Brain microvascular endothelial cell (primary cell): Measurements from ENCODE around the gene EN1.
A peak's percentile ranks its signal among the peaks of the same experiment; 100 is the strongest.

ENCODE experiments used
- DNase-seq: peaks from one replicate; pipeline ENCODE4 v3.0.0-alpha.2; 2020
- H3K27ac ChIP-seq: fragments of 250-450 bp; sonication (Bioruptor Pico); 2 replicates; pipeline ENCODE4 v1.5.1; 2020; ENCODE audit warnings: mild to moderate bottlenecking, moderate library complexity
- H3K27me3 ChIP-seq: fragments of 250-450 bp; sonication (Bioruptor Pico); replicated peaks from 2 replicates; pipeline ENCODE4 v1.5.1; 2020; ENCODE audit warnings: mild to moderate bottlenecking
- H3K36me3 ChIP-seq: fragments of 250-450 bp; sonication (Bioruptor Pico); replicated peaks from 2 replicates; pipeline ENCODE4 v1.5.1; 2020; ENCODE audit warnings: mild to moderate bottlenecking
- H3K4me3 ChIP-seq: 2 replicates; pipeline ENCODE4 v1.5.1; 2011; ENCODE audit warnings: low read depth, mild to moderate bottlenecking, control low read depth, low read length, moderate library complexity
- in situ Hi-C: cut with HindIII; loops from 2 replicates; pipeline ENCODE4 v1.10.0; 2017; ENCODE audit warnings: low sequenced_read_pairs, low pct_ligation_motif_present
- TF ChIP-seq, protein P1 (sequence below): IDR thresholded peaks from 2 replicates; pipeline ENCODE4 v1.5.1; 2011; ENCODE audit warnings: low read depth, mild to moderate bottlenecking, moderate library complexity, low read length, control low read depth, inconsistent platforms; ENCODE audit errors: missing control alignments

Gene EN1

DNA sequence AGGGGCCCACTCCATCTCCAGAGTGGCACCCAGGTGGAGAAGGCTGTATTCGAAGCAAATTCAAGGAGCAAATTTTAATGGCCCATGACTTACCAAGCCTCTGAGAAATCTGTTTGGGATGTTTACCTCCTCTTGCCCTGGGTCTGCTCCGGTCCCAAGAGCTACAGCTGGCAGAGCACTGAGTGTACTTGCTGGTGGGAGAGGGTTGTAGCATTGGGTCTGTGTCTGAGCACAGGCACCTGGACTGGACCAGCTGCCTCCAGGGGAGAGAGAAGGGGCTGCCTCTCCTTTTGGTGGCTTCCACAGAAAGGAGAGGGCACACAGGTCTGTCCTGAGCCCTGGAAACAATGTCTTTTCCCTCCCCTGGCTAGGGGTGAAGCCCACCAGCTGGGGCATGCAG, 9.8 kb downstream of the EN1 start:
- Histone ChIP-seq H3K27me3 (peaks cover 94% of the 10 kb centered on the region), H3K36me3 (no peaks in the 10 kb centered on the region), H3K4me3 (no peak overlapping the region), H3K27ac (no peak overlapping the region)
- TF ChIP-seq, protein P1, sequence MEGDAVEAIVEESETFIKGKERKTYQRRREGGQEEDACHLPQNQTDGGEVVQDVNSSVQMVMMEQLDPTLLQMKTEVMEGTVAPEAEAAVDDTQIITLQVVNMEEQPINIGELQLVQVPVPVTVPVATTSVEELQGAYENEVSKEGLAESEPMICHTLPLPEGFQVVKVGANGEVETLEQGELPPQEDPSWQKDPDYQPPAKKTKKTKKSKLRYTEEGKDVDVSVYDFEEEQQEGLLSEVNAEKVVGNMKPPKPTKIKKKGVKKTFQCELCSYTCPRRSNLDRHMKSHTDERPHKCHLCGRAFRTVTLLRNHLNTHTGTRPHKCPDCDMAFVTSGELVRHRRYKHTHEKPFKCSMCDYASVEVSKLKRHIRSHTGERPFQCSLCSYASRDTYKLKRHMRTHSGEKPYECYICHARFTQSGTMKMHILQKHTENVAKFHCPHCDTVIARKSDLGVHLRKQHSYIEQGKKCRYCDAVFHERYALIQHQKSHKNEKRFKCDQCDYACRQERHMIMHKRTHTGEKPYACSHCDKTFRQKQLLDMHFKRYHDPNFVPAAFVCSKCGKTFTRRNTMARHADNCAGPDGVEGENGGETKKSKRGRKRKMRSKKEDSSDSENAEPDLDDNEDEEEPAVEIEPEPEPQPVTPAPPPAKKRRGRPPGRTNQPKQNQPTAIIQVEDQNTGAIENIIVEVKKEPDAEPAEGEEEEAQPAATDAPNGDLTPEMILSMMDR = no peak
- in situ Hi-C loops = no loop called here
- DNase-seq = no peak

DNA sequence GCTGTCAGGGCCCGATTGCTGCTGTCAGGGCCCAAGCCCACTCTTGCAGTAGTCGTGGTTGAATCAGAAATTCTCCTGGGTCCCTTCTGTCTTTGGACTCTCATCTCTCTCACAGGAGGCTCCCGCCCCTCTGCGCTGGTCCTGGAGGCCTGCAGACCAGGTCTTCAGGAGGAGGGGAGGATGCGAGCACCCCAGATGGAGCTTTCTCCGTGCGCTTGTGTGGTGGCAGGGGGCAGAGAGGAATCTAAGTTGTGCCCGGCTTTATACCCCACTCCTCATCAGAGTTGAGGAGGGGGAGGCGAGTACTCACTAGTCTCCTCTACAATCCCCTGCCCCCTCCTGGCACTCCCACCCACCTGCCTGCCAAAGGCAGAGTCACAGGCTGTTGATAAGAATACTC, 10.4 kb downstream of the EN1 start:
- Histone ChIP-seq H3K36me3 (no peaks in the 10 kb centered on the region), H3K27me3 (peaks cover 98% of the 10 kb centered on the region), H3K4me3 (no peak overlapping the region), H3K27ac (no peak overlapping the region)
- TF ChIP-seq, protein P1 = no peak
- DNase-seq = no peak
- in situ Hi-C loops = no loop called here

DNA sequence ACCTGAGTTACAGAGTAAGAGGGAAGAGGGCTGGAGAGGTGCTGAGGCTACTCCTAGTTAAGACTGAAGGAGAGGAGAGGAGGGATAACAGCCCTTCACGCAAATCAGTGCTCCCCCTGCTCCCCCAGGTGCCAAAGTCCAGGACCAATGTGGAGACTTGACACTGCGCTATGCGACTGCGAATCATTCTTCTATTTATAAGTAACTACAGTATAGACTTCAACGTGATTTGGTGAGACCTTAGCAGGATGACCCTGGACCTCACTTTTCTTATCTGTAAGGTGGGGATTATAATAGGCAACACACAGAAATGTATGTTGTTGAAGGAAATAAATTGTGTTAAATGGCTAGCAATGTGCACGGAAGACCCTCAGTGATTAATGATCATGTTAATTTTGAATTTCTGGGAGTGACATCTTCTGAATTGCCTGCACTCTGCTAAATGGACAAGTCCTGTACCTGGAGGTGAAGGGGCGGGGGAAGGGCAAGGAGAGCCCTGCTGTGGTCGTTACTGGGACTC, 11.0 kb downstream of the EN1 start:
- TF ChIP-seq, protein P1 = no peak
- H3K4me3 ChIP-seq = no peak overlapping the region
- H3K36me3 ChIP-seq = no peaks in the 10 kb centered on the region
- peaks cover 96% of the 10 kb centered on the region for H3K27me3 ChIP-seq
- in situ Hi-C loops = no loop called here
- no peak overlapping the region for H3K27ac ChIP-seq
- no peak for DNase-seq

DNA sequence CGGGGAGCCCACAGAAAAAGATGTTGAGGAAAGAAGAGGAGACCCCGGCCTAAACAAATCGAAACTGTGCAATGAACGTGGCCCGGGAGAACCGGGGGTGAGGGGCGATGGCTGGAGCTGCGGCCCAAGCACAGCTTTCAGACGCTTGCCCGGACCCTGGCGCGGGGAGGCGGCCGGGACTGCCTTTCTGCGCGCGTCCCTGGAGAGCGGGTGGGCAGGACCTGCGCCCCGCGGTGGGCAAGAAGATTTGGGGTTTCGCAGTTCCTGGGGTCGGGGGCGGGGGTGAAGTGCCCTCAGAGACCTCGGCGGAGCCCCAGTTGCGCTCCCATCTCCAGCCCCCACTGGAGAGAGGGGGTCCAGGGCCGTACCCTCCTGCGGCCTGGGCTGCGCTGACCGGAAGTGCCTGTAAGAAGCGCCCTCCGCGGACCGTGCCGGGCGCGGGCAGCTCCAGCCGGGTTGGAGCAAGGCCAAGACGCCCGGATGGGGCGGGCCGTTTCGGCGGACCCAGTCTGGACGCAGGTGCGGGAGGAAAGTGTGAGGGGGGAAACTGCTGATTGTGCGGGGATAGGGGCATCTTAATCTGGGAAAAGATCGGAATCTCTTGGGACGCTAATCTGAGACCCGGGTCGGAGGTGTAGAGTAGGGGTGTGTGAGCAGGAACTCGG, 11.6 kb downstream of the EN1 start:
- TF ChIP-seq, protein P1 = no peak
- Histone ChIP-seq H3K4me3 (peak overlapping the region; percentile 35), H3K36me3 (no peaks in the 10 kb centered on the region), H3K27me3 (peaks cover 95% of the 10 kb centered on the region), H3K27ac (no peak overlapping the region)
- in situ Hi-C loops = no loop called here
- no peak for DNase-seq

DNA sequence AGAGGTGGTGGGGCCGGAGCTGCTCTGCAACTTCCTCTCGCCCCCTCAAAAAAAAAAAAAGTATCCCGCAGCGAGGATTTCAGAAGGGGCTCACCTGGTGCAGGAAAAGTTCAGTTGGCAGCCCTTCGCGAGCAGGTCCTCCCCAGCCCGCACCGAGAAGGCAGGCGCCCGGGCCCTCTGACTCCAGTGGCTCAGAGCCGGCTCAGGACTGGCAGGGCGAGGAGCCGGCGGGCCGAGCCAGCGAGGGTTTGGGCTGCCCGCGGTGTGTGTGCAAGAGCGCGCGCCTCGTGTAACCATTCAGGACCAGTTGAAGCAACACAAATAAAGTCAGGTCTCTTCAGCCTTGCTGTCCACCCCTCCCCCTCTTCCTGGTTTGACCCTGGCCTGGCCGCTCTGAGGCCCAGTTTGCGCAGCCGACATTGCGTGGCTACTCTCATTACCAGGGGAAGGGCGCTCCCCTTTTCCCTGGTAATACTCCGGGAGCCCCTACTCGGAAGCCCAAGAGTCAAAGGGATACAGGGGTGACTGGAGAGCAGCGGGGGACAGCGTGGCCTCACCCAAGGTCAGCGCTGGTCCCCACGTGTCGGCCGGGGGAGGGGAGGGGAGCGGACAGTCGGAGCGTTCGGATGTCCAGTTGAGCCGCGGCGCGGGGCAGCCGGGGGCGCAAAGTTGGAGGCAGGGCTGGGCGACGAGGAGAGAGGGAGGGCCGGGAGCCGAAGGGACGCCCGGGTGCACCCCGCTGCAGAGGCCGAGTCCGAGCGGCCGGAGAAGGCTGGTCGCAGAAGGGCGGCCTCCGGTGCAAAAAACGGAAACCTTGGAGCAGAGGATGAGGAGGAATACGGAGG, 12.3 kb downstream of the EN1 start:
- in situ Hi-C loops = no loop called here
- DNase-seq = no peak
- no peak overlapping the region for H3K27ac ChIP-seq
- peak overlapping the region; percentile 35 for H3K4me3 ChIP-seq
- TF ChIP-seq, protein P1 = no peak
- H3K27me3 ChIP-seq = peaks cover 91% of the 10 kb centered on the region
- H3K36me3 ChIP-seq = no peaks in the 10 kb centered on the region
